ENCODE results near the gene MMP17. TPM values are rescaled to one million over a fixed set of nuclear protein-coding genes. Genes with fewer than 3 reads are reported as not detected.

The MMP17 gene
- total RNA-seq (10 to 100 TPM in 5 of 7 donors, 1 to 10 TPM in 2; 9.3 to 15.6 (median 13.3) TPM), polyA plus RNA-seq (10 to 100 TPM in 1 of 2 donors, under 1 TPM in 1; 0.78 to 15.5 TPM)
- long read RNA-seq, donor 1, partial matches to known transcripts: 7 of 24 reads
- long read RNA-seq, donor 1, other reads (novel, unspliced or antisense): 14 of 24 reads
- long read RNA-seq, donor 2: 0 reads
- long read RNA-seq, donor 3, transcript MMP17-201 (10 exons, 2,411 nt): major isoform, 19 of 76 reads
- long read RNA-seq, donor 3, partial matches to known transcripts: 3 of 76 reads
- long read RNA-seq, donor 3, other reads (novel, unspliced or antisense): 50 of 76 reads

DNA sequence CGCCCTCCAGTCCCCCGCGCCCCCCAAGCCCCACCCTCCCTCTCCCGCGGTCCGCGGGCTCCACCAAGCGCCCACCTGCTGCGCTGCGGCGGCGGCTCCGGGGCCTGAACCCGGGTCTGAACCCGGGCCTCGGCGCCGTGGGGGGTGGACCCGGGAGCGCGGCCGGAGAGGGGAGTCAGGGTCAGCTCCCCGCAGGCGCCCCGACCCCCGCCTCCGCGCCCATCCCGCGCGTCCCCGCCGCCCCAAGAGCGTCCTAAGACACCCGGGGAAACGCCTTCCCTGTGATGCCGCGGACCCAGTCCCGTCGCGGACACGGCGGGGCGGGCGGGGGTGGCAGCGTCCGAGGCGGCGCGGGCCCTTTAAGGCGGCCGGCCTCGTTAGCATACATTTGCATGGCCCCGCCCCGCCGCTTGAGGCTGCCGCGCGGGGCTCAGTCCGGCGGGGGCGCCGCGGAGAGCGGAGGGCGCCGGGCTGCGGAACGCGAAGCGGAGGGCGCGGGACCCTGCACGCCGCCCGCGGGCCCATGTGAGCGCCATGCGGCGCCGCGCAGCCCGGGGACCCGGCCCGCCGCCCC lies at the start of gene MMP17:
TSS of gene MMP17 (plus strand) at position 433 of the 574 bp plus-strand sequence. CDS start at position 535, 102 bp downstream.
- peaks cover 10% of the 10 kb centered on the region for H3K4me1 ChIP-seq (ENCODE audit: insufficient read depth)
- H3K4me3 ChIP-seq: peak within 1 kb of the TSS; percentile 38
- DNase-seq: peak in 4 of 5 donors; percentile 52 to 78 (median 70)
- no peaks in the 10 kb centered on the region for H3K9me3 ChIP-seq
- no peaks in the 10 kb centered on the region for H3K27me3 ChIP-seq
- 0% methylated on average over 34 to 86 of the region's 86 CpGs for WGBS, 3 donors
- no peak for TF ChIP-seq POLR2A (IDR thresholded peaks at IDR 0.05)
- TF ChIP-seq EP300 (IDR thresholded peaks at IDR 0.05): no peak
- TF ChIP-seq, protein P1, sequence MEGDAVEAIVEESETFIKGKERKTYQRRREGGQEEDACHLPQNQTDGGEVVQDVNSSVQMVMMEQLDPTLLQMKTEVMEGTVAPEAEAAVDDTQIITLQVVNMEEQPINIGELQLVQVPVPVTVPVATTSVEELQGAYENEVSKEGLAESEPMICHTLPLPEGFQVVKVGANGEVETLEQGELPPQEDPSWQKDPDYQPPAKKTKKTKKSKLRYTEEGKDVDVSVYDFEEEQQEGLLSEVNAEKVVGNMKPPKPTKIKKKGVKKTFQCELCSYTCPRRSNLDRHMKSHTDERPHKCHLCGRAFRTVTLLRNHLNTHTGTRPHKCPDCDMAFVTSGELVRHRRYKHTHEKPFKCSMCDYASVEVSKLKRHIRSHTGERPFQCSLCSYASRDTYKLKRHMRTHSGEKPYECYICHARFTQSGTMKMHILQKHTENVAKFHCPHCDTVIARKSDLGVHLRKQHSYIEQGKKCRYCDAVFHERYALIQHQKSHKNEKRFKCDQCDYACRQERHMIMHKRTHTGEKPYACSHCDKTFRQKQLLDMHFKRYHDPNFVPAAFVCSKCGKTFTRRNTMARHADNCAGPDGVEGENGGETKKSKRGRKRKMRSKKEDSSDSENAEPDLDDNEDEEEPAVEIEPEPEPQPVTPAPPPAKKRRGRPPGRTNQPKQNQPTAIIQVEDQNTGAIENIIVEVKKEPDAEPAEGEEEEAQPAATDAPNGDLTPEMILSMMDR (IDR thresholded peaks at IDR 0.05): peak in 1 of 3 donors; percentile 22
- intact Hi-C loops (cut with DNase I): loop anchor here in 1 of 4 donors (5.0 to 10.0 kb wide), 4 partner anchors 221 to 911 kb away; no protein-coding TSS in a partner anchor
- H3K27ac ChIP-seq: peak within 1 kb of the TSS; percentile 47 to 62
- H3K36me3 ChIP-seq: no peaks in the 10 kb centered on the region

DNA sequence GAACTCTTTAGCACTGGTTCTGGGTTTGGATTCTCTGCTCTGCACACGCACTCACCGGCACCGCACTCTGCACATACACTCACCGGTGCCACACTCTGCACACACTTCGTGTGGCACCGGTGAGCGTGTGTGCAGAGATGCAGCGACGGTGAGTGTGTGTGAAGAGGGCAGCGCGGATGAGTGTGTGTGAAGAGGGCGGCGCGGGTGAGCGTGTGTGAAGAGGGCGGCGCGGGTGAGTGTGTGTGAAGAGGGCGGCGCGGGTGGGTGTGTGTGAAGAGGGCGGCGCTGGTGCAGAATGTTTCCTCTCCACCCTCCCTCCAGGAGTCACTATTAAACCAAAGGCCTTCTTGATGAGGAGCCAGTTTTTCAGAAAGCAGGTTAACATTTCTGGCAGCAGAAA lies 49.2 kb upstream of the MMP17 start:
- Histone ChIP-seq H3K4me1 (ENCODE audit: insufficient read depth) (peaks cover 2% of the 10 kb centered on the region), H3K27me3 (no peaks in the 10 kb centered on the region), H3K9me3 (no peaks in the 10 kb centered on the region), H3K4me3 (no peak overlapping the region), H3K27ac (no peak overlapping the region), H3K36me3 (no peaks in the 10 kb centered on the region)
- WGBS, 3 donors: 93 to 97% (median 94%) methylated on average over 23 of the region's 23 CpGs
- intact Hi-C loops (cut with DNase I): no loop called here
- peak in 1 of 5 donors; percentile 27 for DNase-seq
- TF ChIP-seq, protein P1 (IDR thresholded peaks at IDR 0.05): no peak
- TF ChIP-seq EP300 (IDR thresholded peaks at IDR 0.05) (no peak), POLR2A (IDR thresholded peaks at IDR 0.05) (no peak)

GRCh38 chr12:131782061-131782460 lies 46.1 kb upstream of the MMP17 start:
- Histone ChIP-seq H3K36me3 (no peaks in the 10 kb centered on the region), H3K4me3 (no peak overlapping the region), H3K27me3 (no peaks in the 10 kb centered on the region), H3K4me1 (ENCODE audit: insufficient read depth) (peaks cover 2% of the 10 kb centered on the region), H3K9me3 (no peaks in the 10 kb centered on the region), H3K27ac (no peak overlapping the region)
- intact Hi-C loops (cut with DNase I): no loop called here
- TF ChIP-seq EP300 (IDR thresholded peaks at IDR 0.05): no peak
- no peak for TF ChIP-seq POLR2A (IDR thresholded peaks at IDR 0.05)
- TF ChIP-seq, protein P1 (IDR thresholded peaks at IDR 0.05): no peak
- 66 to 87% (median 82%) methylated on average over 2 of the region's 2 CpGs for WGBS, 3 donors
- DNase-seq: no peak

DNA sequence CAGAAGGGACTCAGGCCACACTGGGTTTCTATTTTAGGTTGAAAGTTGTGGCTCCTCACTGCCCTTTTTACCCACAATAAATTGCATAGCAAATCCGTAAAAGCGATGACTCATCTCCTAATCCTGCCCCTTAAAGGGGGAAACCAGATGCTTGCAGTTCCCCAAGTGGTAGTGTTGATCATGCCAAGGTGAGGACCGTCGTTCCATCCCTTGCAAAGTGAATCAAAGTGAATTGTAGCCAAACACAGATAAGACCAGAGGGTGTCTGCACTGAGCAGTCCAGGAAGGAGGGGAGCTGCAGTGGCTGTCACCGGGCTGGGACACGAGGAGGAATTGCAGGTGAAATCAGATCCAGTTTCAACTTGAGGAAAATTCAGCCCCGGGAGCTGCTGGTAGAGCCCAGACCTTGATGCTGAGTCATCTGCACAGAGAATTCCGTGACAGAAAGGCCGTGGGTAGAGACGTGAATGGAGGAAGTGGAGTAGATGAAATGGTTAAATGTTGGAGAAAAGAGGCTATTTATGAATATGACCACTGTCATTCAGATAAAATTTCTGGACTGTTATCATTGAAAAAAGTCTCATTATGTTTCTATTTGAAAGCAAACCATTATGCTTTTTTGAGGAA lies 44.2 kb upstream of the MMP17 start:
- Histone ChIP-seq H3K27me3 (no peaks in the 10 kb centered on the region), H3K27ac (no peak overlapping the region), H3K4me3 (no peak overlapping the region), H3K9me3 (no peaks in the 10 kb centered on the region), H3K36me3 (no peaks in the 10 kb centered on the region), H3K4me1 (ENCODE audit: insufficient read depth) (peaks cover 2% of the 10 kb centered on the region)
- 30 to 50% (median 35%) methylated on average over 10 of the region's 10 CpGs for WGBS, 3 donors
- no peak for DNase-seq
- TF ChIP-seq POLR2A (IDR thresholded peaks at IDR 0.05) (no peak), EP300 (IDR thresholded peaks at IDR 0.05) (no peak)
- TF ChIP-seq, protein P1 (IDR thresholded peaks at IDR 0.05): no peak
- intact Hi-C loops (cut with DNase I): no loop called here

All from ovary (tissue), 10 donors.